DMS114 treated with DMSO at 0.1 percent for 48 hours (cell line): ENCODE data around the gene LGR6.
A peak's percentile ranks its signal among the peaks of the same experiment; 100 is the strongest.
"Not testable (repeated sequence)": the region's sequence is repeated elsewhere in the genome, so short reads cannot be mapped to it uniquely, and the experiment has no call there.

Experiments
- DNase-seq: peaks from one replicate; lab custom pipeline; 2025; ENCODE audit not compliant: unreplicated experiment; lab: John Stamatoyannopoulos, UW

LGR6 gene, protein sequence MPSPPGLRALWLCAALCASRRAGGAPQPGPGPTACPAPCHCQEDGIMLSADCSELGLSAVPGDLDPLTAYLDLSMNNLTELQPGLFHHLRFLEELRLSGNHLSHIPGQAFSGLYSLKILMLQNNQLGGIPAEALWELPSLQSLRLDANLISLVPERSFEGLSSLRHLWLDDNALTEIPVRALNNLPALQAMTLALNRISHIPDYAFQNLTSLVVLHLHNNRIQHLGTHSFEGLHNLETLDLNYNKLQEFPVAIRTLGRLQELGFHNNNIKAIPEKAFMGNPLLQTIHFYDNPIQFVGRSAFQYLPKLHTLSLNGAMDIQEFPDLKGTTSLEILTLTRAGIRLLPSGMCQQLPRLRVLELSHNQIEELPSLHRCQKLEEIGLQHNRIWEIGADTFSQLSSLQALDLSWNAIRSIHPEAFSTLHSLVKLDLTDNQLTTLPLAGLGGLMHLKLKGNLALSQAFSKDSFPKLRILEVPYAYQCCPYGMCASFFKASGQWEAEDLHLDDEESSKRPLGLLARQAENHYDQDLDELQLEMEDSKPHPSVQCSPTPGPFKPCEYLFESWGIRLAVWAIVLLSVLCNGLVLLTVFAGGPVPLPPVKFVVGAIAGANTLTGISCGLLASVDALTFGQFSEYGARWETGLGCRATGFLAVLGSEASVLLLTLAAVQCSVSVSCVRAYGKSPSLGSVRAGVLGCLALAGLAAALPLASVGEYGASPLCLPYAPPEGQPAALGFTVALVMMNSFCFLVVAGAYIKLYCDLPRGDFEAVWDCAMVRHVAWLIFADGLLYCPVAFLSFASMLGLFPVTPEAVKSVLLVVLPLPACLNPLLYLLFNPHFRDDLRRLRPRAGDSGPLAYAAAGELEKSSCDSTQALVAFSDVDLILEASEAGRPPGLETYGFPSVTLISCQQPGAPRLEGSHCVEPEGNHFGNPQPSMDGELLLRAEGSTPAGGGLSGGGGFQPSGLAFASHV

DNA sequence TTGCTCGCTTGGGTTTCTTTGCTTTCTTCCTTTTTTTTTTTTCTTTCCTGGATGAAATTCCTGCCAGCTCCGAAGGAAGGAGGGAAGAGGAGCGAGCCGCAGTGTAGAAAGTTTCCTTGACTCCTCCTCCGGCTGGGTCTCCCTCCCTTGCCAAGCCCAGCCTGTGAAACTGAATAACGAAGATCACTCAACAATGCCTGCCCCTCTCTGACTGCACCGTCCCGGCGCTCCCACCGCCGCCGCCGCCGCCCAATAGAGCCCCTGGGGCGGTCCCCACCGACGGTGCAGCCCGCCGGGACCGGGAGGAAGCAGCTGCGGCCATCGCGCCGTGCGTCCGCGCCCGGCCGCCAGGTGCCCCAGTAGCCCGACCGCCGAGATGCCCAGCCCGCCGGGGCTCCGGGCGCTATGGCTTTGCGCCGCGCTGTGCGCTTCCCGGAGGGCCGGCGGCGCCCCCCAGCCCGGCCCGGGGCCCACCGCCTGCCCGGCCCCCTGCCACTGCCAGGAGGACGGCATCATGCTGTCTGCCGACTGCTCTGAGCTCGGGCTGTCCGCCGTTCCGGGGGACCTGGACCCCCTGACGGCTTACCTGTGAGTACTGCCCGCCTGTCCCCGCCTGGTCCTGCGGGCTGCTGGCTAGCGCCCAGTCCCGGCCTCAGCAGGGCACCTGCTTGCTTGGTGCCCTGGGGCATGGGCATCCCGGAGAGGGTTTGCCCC is at the start of gene LGR6:
TSS of gene LGR6 (plus strand) at position 186 of the 714 bp plus-strand sequence. CDS start at position 377, 191 bp downstream.
- no peak for DNase-seq

DNA sequence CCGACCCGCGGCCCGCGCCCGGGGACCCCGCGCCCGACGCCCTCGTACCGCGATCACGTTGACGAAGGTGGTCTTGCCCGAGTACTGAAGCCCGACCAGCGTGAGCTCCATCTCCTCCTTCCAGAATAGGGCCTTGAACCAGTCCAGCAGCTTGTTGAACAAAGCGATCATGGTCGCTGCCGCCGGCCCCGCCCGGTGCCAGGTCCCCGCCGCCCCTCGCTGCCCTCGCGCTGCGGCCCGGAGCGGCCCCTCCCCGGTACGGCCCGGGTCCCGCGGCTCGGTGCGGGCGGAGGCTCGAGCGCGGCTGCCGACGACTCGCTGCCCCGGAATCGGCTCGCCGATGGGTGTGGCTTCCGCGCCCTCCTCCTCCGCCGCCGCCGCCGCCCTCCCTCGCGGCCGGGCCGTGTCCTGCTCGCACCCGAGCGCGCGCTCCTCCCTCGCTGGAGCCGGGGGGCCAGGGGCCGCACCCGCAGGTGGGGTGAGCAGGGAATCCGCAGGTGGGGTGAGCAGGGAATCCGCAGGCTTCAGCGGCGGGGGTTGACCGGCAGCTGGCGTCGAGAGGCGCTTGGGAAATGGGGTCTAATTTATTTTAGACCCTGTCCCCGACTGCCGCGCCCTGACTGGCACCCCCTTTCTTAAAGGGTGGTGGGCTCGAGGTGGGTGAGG is 49.1 kb upstream of the LGR6 start, which contains the start of gene ARL8A:
TSS of gene ARL8A (minus strand) at position 336 of the 666 bp plus-strand sequence. CDS start at position 171, 165 bp downstream.
- peak; percentile 22 for DNase-seq

DNA sequence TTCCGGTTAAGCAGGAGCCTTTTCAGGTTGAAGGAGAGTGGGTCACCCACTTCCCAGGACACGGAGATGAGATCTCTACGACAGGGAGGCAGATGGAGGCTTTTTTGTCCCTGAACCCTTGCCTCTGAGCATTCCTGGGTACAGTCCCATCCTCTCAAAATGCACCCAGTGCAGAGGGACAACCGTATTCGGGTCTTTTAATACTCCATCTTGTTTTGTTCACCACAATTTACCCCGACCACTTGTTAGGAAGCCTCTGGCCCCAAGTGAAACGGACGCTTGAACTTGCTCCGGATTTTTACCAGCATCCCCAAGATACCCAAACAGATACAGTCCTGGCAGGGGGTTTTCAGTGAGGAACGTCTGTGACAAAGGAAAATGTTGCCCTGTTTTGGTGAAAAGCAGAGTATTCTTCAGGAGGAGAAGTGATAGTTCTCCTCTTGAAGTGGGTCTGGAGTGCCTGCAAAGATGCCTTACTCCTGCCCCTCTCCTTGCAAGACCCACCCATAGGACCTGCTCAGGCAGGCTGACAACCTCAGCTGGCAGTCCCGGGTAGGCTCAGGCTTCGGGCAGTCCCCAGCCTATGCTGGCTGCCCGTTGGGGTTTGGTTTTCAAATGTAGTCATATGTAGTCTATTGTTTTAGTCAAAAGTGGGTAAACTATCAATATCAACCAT is 48.4 kb upstream of the LGR6 start:
- DNase-seq = no peak

DNA sequence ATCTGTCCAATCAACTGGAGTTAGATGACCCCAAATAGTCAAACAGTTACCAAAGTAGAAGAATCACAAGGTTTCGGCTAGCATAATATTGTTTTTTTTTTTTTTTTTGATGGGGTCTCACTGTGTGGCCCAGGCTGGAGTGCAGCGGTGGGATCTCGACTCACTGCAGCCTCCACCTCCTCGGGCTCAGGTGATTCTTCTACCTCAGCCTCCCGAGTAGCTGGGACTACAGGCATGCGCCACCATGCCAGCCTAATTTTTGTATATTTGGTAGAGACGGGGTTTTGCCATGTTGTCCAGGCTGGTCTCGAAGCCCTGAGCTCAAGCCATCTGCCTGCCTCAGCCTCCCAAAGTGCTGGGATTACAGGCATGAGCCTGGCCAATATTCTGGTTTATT is 47.9 kb upstream of the LGR6 start:
- DNase-seq = not testable (repeated sequence)

DNA sequence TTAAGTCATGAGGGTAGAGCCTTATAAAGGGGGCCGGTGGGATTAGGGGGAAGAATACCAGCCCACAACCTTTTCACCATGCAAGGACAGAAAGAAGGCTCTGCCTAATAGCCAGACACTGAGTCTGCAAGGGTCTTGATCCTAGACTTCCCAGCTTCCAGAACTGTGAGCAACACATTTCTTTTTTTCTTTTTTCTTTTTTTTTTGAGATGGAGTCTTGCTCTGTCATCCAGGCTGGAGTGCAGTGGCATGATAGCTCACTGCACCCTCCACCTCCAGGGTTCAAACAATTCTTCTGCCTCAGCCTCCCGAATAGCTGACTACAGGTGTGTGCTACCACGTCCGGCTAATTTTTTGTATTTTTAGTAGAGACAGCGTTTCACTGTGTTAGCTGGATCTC is 47.3 kb upstream of the LGR6 start:
- DNase-seq = no peak

DNA sequence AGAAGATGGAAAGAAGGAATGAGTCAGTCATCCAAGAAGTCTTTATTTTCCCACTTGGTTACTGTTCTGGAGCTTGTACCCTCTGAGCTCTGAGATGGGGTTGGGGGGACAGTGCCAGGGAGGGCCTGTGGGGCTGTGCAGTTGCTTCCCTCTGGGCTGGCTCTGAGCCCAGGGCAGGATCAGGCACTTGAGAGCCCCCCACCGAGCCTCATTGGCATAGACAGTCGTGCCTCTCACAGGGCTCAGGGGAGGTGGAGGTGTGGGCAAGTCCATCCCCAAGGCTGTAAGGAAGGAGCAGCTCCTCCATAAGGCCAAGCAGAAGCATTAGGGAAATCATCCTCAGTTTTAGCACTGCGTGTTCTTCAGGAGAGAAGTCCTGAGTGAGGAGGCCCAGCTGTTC is 46.6 kb upstream of the LGR6 start:
- no peak for DNase-seq

DNA sequence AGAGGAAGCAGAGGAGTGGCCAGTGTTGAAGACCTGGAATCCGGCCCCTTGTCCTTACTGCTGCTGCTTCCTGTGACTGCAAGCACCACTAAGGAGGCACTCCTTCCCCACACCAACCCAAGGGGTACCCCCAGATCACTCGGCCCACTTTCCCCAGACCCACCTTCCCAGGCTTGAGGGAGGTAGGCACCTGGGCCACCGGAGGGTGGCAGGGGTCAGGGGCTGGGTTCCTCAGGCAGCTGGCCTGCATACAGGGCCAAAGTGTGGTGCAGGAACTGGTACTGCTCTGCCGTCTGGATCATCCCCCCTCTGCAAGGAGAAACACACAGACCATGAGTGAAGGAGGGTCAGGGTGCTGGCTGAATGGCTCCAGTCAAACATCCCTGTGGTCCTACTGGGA is 45.2 kb upstream of the LGR6 start:
- DNase-seq = no peak

DNA sequence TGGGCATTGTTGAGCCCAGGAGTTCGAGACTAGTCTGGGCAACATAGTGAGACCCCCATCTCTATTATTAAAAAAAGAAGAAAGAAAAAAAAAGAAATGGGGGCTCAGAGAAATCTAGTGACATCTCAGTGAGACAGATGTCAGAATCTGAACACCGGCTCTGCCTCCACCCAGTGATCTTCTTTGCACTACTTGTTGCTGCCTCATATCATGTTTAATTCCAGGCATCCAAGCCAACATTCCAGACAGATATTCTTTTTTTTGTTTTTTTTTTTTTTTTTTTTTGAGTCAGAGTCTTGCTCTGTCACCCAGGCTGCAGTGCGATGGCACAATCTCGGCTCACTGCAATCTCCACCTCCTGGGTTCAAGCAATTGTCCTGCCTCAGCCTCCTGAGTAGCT is 44.0 kb upstream of the LGR6 start:
- DNase-seq = no peak

DNA sequence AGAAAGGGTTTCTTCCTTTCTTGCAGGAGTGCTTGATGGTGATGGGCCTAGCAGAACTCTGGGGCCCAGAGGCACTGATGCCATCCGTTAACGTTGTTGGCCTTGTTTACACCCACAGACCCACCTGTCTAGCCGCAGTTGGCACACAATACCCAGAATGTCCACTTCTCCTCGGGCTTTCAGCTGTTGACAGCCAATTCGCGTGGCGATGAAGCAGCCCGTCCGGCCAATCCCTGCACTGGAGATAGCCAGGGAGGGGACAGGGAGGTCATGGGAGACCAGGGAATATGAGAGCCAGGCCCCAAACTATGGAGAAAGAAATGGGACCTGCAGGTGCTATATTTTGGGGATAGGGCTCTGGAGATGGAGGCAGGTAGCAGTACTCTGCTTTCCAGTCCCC is 43.4 kb upstream of the LGR6 start:
- DNase-seq = no peak

DNA sequence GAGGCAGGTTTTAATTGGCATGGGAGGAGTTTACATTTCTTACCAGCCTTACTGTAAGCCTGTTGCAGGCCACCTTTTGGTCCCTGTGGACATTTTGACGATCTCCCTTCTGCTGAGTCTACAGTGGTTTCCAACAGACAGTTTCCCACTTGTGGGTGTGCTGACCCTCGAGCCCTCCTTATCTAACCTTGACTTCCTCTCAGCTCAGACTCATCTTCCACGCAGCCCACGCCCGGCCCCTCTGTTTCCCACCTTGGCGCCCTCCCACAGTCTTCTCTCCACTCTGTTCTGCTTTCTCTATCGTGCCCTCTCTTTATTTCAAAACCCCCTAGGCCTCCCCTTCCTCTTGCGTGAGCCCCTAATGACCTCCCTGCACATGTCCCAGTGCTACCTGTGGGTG is 43.0 kb upstream of the LGR6 start:
- DNase-seq = no peak

DNA sequence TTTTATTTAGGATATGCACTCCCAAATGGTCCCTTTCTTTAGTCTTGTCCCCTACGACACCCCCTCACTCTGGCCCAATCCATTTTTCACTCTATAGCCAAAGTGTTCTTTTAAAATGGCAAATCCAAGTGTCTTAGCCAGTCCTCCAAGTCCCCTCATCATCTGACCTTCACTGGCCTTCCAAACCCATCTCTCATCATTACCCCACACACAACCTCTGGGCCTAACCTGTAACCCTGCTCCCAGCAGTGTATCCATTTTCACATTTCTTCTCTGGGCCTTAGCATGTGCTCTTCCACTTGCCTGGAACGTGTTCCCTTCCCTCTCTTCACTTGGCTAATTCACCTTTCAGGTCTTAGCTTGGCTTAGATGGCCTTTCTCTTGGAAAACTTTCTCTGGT is 42.6 kb upstream of the LGR6 start:
- no peak for DNase-seq

DNA sequence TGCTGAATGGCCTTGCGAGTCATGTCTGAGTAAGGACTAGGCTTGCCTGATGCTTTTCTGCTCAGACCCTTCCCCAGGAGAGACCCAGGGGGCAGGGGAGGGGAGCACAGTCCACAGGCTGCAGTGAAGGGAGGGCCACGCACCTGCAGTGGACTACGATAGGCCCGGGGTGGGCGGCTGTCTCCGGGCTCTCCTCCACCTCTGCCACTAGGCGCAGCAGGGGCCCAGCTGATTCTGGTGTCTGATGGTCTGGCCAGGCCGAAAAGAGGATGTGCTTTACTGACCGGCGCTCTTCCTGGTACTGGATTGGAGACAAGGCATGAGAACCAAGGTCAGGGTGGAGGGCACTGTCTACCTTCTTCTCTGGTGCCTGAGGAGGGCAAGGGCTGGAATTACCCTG is 41.2 kb upstream of the LGR6 start:
- no peak for DNase-seq

DNA sequence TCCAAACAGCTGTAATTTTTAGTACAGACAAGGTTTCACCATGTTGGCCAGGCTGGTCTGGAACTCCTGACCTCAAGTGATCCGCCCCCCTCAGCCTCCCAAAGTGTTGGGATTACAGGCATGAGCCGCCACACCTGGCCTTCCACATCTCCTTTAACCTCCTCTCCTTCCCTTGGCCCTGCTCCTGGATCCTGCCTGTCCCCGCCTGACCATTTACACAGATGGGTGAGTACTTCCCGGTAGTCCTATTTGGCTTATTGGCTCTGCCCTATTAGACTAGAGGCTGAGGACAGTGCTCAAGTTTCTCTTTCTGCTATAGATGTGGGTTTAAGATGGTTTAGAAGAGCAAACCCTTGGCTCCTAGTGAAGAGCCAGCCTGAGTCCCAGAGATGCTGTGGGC is 40.3 kb upstream of the LGR6 start:
- DNase-seq = no peak

DNA sequence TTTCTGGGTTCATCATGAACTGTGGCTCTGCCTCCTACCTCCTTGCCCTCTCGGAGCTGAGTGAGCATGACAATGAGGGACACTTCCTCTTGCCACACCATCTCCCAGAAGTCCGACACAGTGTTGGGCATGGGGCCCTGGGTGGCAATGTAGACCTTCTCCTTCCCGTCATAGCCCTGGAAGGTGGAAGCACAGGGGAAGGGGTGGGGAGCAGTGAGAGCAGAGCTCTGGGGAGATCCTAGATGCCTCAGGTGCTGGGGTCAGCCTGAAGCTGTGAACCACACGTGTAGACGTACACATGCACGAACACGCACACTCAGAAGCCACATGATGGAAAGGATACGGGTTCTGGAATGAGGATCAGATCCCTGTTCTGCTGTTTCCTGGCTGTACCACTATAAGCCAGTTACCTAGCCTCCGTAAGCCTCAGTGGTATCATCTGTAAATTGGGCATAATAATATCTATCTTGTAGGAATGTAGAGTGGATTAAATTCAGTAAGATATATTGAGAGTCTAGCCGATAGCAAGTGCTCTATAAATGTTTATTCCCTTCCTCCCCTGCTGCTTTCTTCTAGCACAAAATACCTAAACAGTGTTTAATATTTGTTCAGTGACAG is 39.3 kb upstream of the LGR6 start:
- DNase-seq = no peak

DNA sequence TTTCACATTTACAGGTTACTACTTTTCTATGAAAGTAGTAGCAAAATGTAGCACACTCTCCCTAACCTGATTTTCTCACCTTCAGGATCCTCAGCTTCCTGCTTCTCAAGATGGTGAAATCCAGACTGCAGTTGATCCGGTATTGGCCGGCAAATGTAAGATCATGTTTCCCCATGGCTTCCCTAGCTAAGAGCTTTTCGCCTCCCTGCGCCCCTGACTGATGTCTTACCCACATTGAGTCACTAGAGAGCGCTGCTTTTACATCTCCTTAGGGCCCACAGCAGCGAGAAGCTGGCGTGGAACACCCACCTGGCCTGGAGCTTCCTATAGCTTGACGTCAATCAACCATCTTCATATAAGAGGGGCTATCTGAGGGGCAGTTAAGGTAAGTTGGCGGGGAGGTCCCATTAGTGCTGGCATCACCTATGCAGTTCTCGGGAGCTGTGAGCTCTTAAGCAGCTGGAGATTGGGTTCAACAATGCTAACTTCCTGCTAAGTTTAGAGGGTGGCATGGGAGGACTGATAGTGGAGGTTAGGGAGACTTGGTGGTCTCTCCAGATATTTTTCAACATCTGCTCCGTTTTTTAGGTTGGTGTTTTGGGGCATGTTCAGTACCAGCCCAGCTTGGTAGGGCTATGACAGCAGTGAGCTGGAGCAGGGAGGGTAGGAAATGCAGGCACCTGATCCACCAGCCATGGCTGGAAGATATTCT is 38.7 kb upstream of the LGR6 start:
- no peak for DNase-seq

DNA sequence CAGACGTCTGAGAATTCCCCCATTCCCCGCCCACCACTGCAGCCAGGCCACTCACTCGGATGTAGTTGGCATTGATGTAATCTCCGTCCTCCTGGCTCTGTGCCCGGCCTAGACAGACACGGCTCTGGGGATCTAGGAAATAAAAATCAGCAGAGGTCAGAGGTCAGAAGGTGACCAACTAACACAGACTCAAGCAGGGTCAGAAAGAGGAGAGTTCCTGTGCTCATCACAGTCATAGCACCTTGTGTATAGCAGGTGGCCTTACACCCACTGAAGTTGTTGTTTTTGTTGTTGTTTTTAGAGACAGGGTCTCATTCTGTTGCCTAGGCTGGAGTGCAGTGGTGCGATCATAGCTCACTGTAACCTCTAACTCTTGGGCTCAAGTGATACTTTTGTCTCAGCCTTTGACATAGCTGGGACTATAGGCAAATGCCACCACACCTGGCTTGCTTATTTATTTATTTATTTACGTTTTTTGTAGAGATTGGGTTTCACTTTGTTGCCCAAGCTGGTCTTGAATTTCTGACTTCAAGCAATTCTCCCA is 38.0 kb upstream of the LGR6 start:
- no peak for DNase-seq

DNA sequence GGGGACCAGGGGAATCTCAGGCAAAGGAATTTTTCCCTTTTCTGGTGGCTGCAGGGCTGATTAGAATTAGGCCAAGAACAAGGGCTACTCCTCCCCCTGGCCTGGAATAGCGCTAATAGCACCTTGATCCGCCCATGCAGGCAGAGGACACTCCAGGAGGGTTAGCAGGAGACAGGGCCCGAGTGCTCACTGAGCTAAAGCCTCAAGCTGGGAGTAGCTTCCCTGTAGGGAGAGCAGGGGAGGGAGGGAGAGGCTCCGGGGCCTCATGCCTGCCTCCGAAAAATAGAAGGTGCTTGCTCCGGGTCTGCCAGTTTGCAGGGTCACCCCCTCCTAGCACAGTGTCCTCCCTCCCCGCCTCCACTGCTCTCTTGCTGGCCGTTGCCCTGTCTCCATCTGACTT is 37.0 kb upstream of the LGR6 start:
- no peak for DNase-seq

DNA sequence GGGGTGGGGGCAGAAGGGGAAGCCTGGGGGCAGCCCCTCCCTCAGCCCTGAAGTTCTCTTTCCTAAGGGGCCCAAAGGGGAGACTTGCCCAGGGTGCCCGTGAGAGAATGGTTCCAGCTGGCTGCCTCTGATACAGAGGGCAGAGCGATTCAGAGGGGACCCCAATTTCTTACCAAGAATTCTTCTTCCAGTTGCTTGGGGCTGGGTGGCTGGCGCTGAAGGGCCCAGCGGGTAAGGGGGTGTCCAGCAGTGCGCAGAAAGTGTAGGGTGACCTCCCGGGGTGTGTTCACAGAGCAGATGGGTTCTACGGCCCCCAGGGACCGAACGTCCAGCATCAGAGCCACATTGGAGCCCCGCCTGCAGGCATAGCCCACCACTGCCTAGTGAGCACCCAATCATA is 35.7 kb upstream of the LGR6 start:
- DNase-seq = no peak
